ENCODE results near the gene LAMA2. TPM values are rescaled to one million over a fixed set of nuclear protein-coding genes. Genes with fewer than 3 reads are reported as not detected.

Gene LAMA2
- total RNA-seq, 2 donors from 2014 or later = 7.0 to 14.4 TPM

GRCh38 chr6:129475477-129476247 is 592.7 kb downstream of the LAMA2 start:
- intact Hi-C loops (cut with DNase I, micrococcal nuclease) = no loop called here
- no peak for ATAC-seq
- no peak for DNase-seq

- ATAC-seq = no peak
- intact Hi-C loops (cut with DNase I, micrococcal nuclease) = no loop called here
Measured at GRCh38 chr6:129476248-129476564, 593.3 kb downstream of the LAMA2 start.

GRCh38 chr6:129476810-129477209 is 593.9 kb downstream of the LAMA2 start:
- no peak for DNase-seq
- intact Hi-C loops (cut with DNase I, micrococcal nuclease) = no loop called here
- ATAC-seq = no peak

More at GRCh38 chr6:129476248-129476564, 593.3 kb downstream of the LAMA2 start:
- DNase-seq = no peak

GRCh38 chr6:129478379-129478778 is 595.4 kb downstream of the LAMA2 start:
- DNase-seq (no peak), ATAC-seq (no peak)
- intact Hi-C loops (cut with DNase I, micrococcal nuclease) = no loop called here

GRCh38 chr6:129481706-129482105 is 598.8 kb downstream of the LAMA2 start:
- intact Hi-C loops (cut with DNase I, micrococcal nuclease) = no loop called here
- ATAC-seq (no peak), DNase-seq (no peak)

GRCh38 chr6:129485746-129486145 is 602.8 kb downstream of the LAMA2 start:
- DNase-seq = no peak
- ATAC-seq = no peak
- intact Hi-C loops (cut with DNase I, micrococcal nuclease) = no loop called here

- DNase-seq (no peak), ATAC-seq (no peak)
Measured at GRCh38 chr6:129486327-129486726, 603.4 kb downstream of the LAMA2 start.

GRCh38 chr6:129488313-129488712 is 605.4 kb downstream of the LAMA2 start:
- DNase-seq = no peak
- no peak for ATAC-seq
- intact Hi-C loops (cut with DNase I, micrococcal nuclease) = no loop called here

More at GRCh38 chr6:129486327-129486726, 603.4 kb downstream of the LAMA2 start:
- intact Hi-C loops (cut with DNase I, micrococcal nuclease) = no loop called here

GRCh38 chr6:129489215-129489765 is 606.4 kb downstream of the LAMA2 start:
- DNase-seq (no peak), ATAC-seq (no peak)
- intact Hi-C loops (cut with DNase I, micrococcal nuclease) = no loop called here

GRCh38 chr6:129490521-129491255 is 607.8 kb downstream of the LAMA2 start:
- DNase-seq = no peak
- intact Hi-C loops (cut with DNase I, micrococcal nuclease) = no loop called here
- ATAC-seq = peak; percentile 44

- no peak for ATAC-seq
- intact Hi-C loops (cut with DNase I, micrococcal nuclease) = no loop called here
- no peak for DNase-seq
Measured at GRCh38 chr6:129491436-129491835, 608.5 kb downstream of the LAMA2 start.

- DNase-seq = no peak
- intact Hi-C loops (cut with DNase I, micrococcal nuclease) = no loop called here
- ATAC-seq = no peak
Measured at GRCh38 chr6:129492260-129492659, 609.3 kb downstream of the LAMA2 start.

- DNase-seq = no peak
- intact Hi-C loops (cut with DNase I, micrococcal nuclease) = no loop called here
- no peak for ATAC-seq
Measured at GRCh38 chr6:129493354-129493902, 610.5 kb downstream of the LAMA2 start.

GRCh38 chr6:129494099-129494498 is 611.2 kb downstream of the LAMA2 start:
- intact Hi-C loops (cut with DNase I, micrococcal nuclease) = no loop called here
- no peak for DNase-seq

GRCh38 chr6:129494586-129494985 is 611.6 kb downstream of the LAMA2 start:
- intact Hi-C loops (cut with DNase I, micrococcal nuclease) = no loop called here
- DNase-seq (no peak), ATAC-seq (no peak)

More at GRCh38 chr6:129494099-129494498, 611.2 kb downstream of the LAMA2 start:
- no peak for ATAC-seq

GRCh38 chr6:129495652-129496051 is 612.7 kb downstream of the LAMA2 start:
- ATAC-seq (no peak), DNase-seq (no peak)
- intact Hi-C loops (cut with DNase I, micrococcal nuclease) = loop anchor here in 1 of 2 donors (5.0 kb wide), 1 partner anchor 82 kb away; no protein-coding TSS in a partner anchor

GRCh38 chr6:129497481-129498441 is 614.8 kb downstream of the LAMA2 start:
- no peak for DNase-seq
- no peak for ATAC-seq
- intact Hi-C loops (cut with DNase I, micrococcal nuclease) = loop anchor here in 1 of 2 donors (5.0 kb wide), 1 partner anchor 80 kb away; no protein-coding TSS in a partner anchor

- ATAC-seq (no peak), DNase-seq (no peak)
- intact Hi-C loops (cut with DNase I, micrococcal nuclease) = loop anchor here in 1 of 2 donors (5.0 kb wide), 1 partner anchor 79 kb away; no protein-coding TSS in a partner anchor
Measured at GRCh38 chr6:129498541-129498940, 615.6 kb downstream of the LAMA2 start.
